Progenitor cell of endocrine pancreas (in vitro differentiated cells): Measurements from ENCODE around the gene TNFAIP1. TPM values are rescaled to one million over a fixed set of nuclear protein-coding genes. Genes with fewer than 3 reads are reported as not detected.

ENCODE experiments used
- DNase-seq: peaks from one replicate; pipeline ENCODE4 v3.0.0; 2021; ENCODE audit warnings: low spot score; ENCODE audit not compliant: unreplicated experiment
- H3K27ac Mint-ChIP-seq: 2 replicates; pipeline ENCODE4 v1.8.0; 2021; ENCODE audit warnings: mild to moderate bottlenecking, moderate library complexity, mixed read lengths
- H3K27me3 Mint-ChIP-seq: 2 replicates; pipeline ENCODE4 v1.8.0; 2021; ENCODE audit warnings: mixed read lengths
- H3K36me3 Mint-ChIP-seq: 2 replicates; pipeline ENCODE4 v1.8.0; 2022; ENCODE audit warnings: mixed read lengths; ENCODE audit not compliant: insufficient read depth
- H3K4me1 Mint-ChIP-seq: 2 replicates; pipeline ENCODE4 v1.8.0; 2021; ENCODE audit warnings: low read depth, mixed read lengths
- H3K4me3 Mint-ChIP-seq: 2 replicates; pipeline ENCODE4 v1.8.0; 2021; ENCODE audit warnings: low read depth, mild to moderate bottlenecking, moderate library complexity, mixed read lengths
- H3K9me3 Mint-ChIP-seq: 2 replicates; pipeline ENCODE4 v1.8.0; 2021; ENCODE audit warnings: low read depth, mixed read lengths
- CTCF ChIP-seq: fragments of 200-600 bp; sonication (generic); IDR thresholded peaks from one replicate; pipeline ENCODE4 v1.5.0; 2021; ENCODE audit warnings: antibody characterized with exemption, mild to moderate bottlenecking; ENCODE audit not compliant: unreplicated experiment
- microRNA-seq: library from miRNA; unstranded; fragments of <30 nt; microRNA quantifications from one replicate; pipeline ENCODE4 v1.1.0, GENCODE V29; 2020; ENCODE audit warnings: borderline number of aligned reads; ENCODE audit not compliant: unreplicated experiment
- total RNA-seq: library from RNA; stranded (reverse); gene quantifications from 2 replicates; pipeline ENCODE4 v1.2.1, GENCODE V29; 2021

Gene TNFAIP1
- total RNA-seq, 1 donor from 2014 or later, result 50.9 TPM

- Mint-ChIP-seq H3K9me3 (no peaks in the 10 kb centered on the region), H3K27ac (no peak overlapping the region), H3K36me3 (peaks cover 15% of the 10 kb centered on the region), H3K27me3 (peaks cover 4% of the 10 kb centered on the region), H3K4me3 (no peak overlapping the region), H3K4me1 (peaks cover 8% of the 10 kb centered on the region)
- TF ChIP-seq CTCF, result no peak
- no peak for DNase-seq
These were observed 55.8 kb downstream of the TNFAIP1 start for GRCh38 chr17:28391401-28391800.

- Mint-ChIP-seq H3K36me3 (peaks cover 15% of the 10 kb centered on the region), H3K27me3 (peaks cover 3% of the 10 kb centered on the region), H3K4me3 (no peak overlapping the region), H3K4me1 (peaks cover 8% of the 10 kb centered on the region), H3K27ac (no peak overlapping the region), H3K9me3 (no peaks in the 10 kb centered on the region)
- no peak for DNase-seq
- no peak for TF ChIP-seq CTCF
These were observed 56.9 kb downstream of the TNFAIP1 start for GRCh38 chr17:28392491-28392890.

- Mint-ChIP-seq H3K4me1 (peaks cover 8% of the 10 kb centered on the region), H3K9me3 (no peaks in the 10 kb centered on the region), H3K36me3 (peaks cover 13% of the 10 kb centered on the region), H3K27ac (no peak overlapping the region), H3K4me3 (no peak overlapping the region), H3K27me3 (no peaks in the 10 kb centered on the region)
- no peak for TF ChIP-seq CTCF
- no peak for DNase-seq
These were observed 59.0 kb downstream of the TNFAIP1 start for GRCh38 chr17:28394337-28395116.

- H3K4me1 Mint-ChIP-seq, result peaks cover 1% of the 10 kb centered on the region
- no peak overlapping the region for H3K27ac Mint-ChIP-seq
- no peak overlapping the region for H3K4me3 Mint-ChIP-seq
- no peak for DNase-seq
- H3K27me3 Mint-ChIP-seq, result no peaks in the 10 kb centered on the region
- TF ChIP-seq CTCF, result no peak
- H3K36me3 Mint-ChIP-seq, result peaks cover 9% of the 10 kb centered on the region
- no peaks in the 10 kb centered on the region for H3K9me3 Mint-ChIP-seq
These were observed 59.9 kb downstream of the TNFAIP1 start for GRCh38 chr17:28395426-28395825.

GRCh38 chr17:28395968-28396367 is 60.4 kb downstream of the TNFAIP1 start:
- TF ChIP-seq CTCF, result no peak
- Mint-ChIP-seq H3K27ac (no peak overlapping the region), H3K36me3 (peaks cover 7% of the 10 kb centered on the region), H3K4me3 (no peak overlapping the region), H3K27me3 (no peaks in the 10 kb centered on the region), H3K9me3 (no peaks in the 10 kb centered on the region), H3K4me1 (no peaks in the 10 kb centered on the region)
- DNase-seq, result no peak

Small RNA genes lying within 50 kb of the gene (microRNA-seq; reads per million reads assigned to microRNA genes)
- gene MIR4723, result not detected

Other genes starting within 250 kb of the TNFAIP1 start
- 93.8 and 102 TPM in 2 replicates for gene TMEM97, start 16.6 kb upstream of the TNFAIP1 start, total RNA-seq
- 35.4 and 41.0 TPM in 2 replicates for gene IFT20, start 289 bp upstream of the TNFAIP1 start, total RNA-seq
- gene POLDIP2, start 21.8 kb downstream of the TNFAIP1 start, total RNA-seq, result 66.0 and 68.6 TPM in 2 replicates
- gene SEBOX, start 29.4 kb downstream of the TNFAIP1 start, total RNA-seq, result not detected in 2 replicates
- 128 and 139 TPM in 2 replicates for gene VTN, start 34.5 kb downstream of the TNFAIP1 start, total RNA-seq
- gene SARM1, start 35.9 kb downstream of the TNFAIP1 start, total RNA-seq, result 20.0 and 20.5 TPM in 2 replicates
- gene SLC46A1, start 70.5 kb downstream of the TNFAIP1 start, total RNA-seq, result 15.7 and 16.1 TPM in 2 replicates
- gene SLC13A2, start 137.9 kb downstream of the TNFAIP1 start, total RNA-seq, result 0.29 and 0.31 TPM in 2 replicates
- gene FOXN1, start 170.6 kb downstream of the TNFAIP1 start, total RNA-seq, result 0.07 TPM in 1 of 2 replicates, not detected in the other
- 41.3 and 46.7 TPM in 2 replicates for gene UNC119, start 216.9 kb downstream of the TNFAIP1 start, total RNA-seq
- 65.0 and 68.2 TPM in 2 replicates for gene PIGS, start 235.8 kb downstream of the TNFAIP1 start, total RNA-seq
- 4.8 and 5.6 TPM in 2 replicates for gene ALDOC, start 241.1 kb downstream of the TNFAIP1 start, total RNA-seq